CD4-positive, alpha-beta T cell treated with Interleukin-17A for 1 hour (primary cell): Measurements from ENCODE around the gene PDE2A.

ENCODE experiments used
- DNase-seq: peaks from one replicate; pipeline ENCODE4 v3.0.0-alpha.2; 2020

Gene PDE2A

DNA sequence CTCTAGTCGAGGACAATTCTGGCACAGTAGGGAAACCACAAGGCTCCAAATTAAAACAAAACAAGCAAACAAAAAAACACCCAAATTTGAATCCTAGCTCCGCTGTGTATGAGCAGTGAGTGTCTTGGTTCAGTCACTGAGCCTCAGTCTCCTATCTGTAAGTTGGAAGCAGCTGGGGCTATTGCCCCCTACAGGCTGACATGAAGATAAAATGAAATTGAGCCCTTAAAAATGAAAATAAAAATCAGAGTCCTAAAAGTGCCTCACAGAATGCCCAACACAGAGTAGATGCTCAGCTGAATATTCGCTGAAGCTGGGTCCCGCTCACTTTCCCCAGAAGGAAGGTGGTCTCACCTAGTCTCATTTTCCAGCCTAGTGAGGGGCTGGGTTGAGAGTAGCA lies 65.2 kb downstream of the PDE2A start:
- DNase-seq = peak; percentile 34

DNA sequence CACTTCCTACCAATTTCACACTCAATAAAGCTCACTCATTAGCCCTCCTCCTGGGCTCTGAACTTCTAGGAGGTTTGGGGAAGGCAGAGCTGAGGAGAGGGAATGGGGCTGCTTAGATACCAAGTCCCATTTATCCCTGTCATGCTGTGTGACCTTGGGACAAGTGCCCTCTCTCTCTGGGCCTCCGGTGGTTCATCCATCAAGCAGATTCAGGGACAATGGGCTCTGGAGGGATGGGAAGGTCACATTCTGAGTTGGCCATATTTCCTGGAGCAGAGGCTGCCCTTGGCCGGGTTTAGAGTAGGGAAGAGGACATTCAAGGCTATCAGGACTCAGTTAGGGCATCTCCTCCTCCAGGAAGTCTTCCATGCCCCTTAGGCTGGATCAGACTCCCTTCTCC lies 66.7 kb downstream of the PDE2A start:
- no peak for DNase-seq

DNA sequence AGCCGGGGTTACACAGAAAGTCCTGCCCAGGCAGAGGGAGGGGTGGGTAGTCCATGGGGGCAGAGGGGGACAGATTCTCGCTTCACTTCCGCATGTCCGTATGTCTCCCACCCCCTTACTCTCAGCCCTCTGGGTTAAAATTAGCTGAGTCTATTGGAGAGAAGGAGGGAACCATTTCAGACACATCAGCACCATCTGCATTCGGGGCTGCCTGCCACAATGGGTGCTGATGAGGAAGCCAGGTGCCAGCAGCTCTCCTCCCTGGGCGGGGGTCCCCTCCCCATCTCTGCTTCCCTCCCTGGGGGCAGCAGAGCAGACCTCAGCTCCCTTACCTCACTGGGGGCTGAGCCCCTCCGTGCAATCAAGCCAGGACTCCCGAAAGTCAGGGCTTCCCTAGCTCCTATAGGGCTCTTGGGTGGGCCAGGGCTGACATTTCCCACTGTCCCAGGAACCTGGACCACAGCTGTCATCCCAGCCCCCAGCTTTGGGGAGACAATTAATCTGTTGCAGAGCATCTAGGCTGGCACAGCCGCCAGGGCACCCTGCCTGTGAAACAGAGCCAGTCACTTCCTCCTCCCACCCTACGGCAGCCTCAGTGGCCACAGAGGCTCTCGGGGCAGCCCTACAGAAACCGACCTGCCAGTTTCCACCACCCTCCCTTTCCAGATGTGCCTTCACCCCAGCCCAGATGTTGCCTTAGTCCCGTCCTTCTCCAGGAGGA lies 67.3 kb downstream of the PDE2A start:
- no peak for DNase-seq

DNA sequence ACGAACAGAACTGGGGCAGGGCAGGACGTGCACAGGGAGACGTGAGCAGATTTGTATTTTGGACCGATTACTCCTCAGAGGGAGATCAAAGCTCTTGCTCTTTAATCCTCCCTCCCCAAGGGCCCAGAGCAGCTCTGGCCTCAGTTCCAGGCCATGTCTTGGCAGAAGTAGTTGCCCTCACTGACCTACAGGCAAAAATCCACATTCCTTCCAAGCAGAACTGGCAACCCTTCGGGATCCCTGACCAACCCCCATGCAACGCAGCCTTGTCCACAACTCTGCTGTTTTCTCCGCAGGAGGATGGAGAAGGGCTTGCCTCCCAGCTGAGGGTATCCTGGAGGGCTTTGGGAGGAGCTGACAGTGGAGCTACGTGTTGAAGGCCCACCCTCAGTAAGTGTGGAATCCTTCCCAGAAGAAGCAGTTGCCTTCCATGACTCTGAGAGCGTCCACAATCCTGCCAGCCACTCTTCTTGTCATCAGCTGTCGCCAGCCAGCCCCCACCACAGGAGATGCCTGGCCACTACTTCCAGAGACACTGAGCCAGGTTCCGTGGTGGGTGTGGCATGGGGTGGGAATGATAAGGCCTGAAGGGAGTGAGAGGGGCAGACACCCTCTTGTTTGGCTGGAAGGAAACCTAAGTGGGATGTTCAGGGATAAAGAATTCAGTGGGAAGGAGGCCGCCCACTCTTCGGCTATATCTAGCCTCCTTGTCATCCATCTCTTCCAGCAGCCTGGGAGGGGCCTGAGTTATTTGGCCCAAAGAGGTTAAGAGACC lies 68.1 kb downstream of the PDE2A start:
- no peak for DNase-seq

DNA sequence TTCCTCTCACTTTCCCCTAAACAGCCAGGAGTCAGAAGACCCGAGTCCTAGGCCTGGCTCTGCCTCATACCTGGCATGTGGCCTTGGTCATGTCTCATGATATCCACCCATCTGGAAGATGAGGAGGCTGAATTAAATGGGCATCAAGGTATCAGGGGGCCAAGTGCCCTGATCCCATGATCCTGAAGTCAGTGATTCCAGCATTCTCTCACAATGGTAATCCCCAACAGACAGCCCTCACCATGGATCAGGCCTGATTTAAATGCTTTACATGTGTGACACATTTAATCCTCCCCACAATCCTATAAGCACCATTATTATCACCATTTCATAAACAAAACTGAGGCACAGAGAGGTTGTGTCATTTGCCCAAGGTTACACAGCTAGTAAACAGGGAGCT lies 70.0 kb downstream of the PDE2A start:
- DNase-seq = no peak

DNA sequence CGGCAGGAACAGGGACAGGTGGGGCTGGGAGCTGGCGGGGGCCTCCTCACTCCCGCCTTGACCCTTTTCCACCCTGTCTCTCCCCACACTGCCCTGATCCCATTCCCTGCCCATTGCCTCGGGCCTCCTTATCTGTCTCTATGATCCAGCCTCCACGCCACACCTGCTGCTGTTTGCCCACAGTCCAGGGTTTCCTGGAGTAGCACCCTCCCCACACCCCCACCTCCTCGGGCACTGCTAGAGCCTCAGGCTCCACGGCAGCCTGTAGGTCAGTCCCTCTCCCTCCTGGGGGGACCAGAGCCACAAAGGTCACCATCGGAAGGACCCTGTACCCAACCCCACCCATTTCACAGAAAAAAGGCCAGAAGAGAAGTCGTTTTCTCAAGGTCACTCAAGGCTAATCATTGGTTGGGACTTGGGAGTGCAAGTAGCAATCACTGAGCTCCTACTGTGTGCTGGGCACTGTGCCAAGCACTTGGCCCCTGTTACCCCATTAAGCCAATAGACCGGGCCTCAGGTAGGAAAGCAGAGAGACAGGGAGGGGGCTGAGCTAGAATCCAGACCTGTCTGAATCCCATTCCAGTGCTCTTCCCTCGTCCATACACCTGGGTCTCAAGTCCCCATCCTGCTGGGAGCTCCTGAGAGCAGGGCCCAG lies 71.8 kb downstream of the PDE2A start:
- DNase-seq = no peak

DNA sequence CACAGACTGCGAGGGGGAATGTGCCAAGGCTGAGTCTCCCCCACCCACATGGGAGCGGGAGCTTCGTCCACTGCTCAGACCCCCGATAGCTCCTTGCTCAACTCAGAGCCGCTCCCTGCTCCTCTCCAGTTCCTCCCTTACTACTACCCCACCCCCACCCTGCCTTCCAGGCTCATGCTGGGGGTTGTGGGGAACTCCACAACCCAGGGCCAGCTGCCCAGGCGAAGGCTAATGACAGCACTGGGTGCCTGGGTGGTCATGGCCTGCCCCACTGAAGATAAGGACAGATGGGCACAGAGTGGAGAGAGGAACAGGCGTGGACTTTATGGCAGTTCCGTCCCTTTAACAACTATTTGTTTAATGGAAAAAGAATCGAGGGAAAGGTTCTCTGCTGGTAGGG lies 73.7 kb downstream of the PDE2A start:
- no peak for DNase-seq

DNA sequence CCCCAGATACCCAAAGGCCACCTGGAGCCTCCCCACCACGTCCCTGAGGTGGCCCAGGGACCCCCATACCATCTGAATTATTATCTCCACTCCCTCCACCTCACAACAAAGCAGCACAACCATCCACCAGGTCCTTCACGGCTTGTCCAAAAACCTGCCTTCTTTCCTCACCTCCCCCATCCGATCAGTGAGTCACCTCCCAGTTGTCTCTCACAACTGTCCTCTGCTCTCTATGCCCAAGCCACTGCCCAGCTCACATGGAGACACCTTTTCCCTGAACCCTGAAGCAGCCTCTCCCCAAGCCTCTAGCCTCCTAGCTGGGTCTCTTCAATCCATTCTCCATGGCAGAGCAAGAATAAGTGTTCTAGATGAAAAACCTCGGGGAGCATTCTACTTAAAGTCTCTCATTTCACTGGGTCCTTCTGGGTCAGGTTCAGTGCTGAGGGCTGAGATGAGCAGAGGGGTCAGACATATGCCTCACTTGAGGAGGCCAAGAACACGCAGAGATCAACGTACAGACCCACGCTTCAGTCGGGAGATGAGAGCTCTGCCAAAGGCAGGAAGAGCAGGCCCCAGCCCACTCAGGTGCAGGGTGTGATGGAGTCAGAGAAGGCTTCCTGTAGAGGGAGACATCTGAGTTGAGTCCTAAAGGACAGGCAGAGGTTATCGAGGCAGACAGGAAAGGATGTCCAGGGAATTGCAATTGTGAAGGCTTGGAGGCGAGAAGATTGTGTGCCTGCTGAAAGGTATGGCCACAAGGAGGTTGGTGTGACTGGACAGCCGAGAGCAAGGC lies 74.7 kb downstream of the PDE2A start:
- DNase-seq = no peak

DNA sequence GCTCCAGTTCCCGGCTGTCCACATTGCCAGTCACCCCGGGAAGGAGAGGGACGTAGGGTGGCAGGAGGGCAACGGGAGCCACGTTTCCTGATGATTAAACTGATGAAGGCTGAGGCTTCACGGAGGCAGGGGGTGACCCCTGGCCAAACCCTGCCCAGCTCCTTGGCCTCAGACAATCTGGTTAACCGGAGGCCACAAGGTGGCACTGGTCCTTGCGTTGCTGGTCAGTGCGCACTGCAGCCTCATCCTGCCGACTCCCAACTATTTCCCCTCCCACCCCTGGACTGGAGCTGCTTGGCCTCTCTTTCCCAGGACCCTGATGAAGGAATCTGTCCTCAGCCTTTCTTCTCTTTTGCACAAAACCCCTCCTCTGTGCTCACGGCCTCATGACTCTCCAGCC lies 75.3 kb downstream of the PDE2A start:
- DNase-seq = no peak

DNA sequence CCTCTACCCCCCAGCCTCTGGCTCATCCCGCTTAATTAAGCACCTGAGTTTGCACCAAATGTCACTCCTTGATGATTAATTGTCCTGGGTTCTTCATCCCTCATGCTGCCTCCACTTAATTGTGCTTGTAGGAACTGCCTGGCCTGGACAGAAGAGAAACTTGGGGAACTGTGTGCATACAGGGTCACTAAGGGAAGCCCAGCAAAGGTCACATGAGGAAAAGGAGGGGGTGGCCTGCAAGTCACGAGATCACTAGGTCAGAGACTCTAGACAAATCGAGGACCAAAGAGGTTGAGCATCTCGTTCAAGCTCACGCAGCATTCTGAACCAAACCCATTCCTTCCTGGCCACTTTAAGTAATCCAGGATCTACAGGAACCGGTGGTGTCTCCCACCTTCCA lies 75.8 kb downstream of the PDE2A start:
- no peak for DNase-seq

DNA sequence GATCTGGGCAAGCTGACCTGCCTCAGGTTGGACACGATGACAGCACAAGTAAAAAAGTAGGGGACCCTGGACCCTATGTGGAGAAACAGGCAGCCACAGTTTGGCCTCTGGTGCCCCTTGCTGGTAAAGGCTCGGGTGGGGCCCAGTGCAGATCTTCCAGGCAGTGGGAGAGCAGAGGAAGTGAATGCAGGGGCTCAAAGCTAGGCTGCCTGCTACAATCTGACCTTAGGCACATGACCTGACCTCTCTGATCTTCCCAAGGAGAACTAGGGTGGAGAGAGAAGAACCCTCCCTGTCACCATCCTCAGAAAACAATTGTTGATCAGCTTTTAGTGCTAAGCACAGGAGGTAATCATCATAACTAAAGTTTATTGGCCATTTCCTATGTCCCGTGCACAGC lies 76.5 kb downstream of the PDE2A start:
- DNase-seq = no peak

DNA sequence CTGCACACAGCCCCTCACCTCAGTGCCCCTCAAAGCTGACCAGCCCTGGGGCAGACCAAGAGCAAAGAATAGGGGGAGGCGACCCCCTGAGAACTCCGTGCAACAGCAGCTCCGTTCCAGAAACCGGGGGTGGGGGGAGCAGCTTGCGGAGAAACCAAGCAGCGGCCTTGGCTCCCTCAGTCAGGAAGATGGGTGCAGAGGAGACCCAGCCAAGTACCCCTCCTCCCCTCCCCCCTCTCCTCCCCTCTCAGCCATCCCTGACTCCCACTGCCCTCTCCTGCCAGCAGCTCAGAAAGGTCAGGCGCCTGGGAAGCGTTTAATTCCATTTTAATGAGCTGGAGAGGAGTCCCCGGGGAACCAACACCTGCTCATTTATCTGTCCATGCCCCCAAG lies 78.9 kb downstream of the PDE2A start:
- no peak for DNase-seq

DNA sequence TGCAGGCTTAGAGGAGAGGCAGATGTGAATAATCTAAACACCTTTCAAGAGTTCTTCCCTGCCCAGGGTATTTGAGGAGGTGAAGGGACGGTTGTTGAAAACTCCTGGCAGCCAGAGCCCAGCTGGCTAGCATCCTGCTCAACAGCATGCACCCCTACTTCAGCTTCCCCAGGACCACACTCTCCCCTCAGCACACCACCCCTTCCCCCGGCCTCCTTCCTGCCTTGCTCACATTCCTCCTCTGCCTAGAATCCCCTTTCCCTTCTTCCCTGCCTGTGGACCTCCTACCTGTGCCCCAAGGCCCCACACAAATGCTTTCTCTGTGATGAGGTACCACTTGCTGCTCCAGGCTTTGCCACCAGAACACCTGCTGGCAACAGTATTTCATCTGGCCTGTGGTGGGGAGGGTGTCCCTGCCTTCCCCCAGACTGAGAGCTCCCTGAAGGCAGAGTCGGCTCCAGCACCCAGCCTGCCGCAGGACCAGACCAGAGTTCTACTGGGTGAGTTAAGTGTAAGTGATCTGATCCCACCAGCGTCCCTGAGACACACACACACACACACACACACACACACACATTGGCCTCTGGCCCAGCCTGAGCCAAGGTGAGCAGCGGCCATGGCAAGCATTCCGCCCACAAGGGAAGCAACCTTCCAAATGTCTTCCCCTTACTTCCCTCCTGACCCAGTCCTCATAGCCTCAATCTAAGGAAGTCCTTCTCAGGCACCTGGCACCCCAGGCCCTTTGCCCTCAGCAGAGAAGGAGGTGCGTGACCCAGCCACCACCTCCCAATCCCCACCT lies 79.5 kb downstream of the PDE2A start:
- DNase-seq = no peak

DNA sequence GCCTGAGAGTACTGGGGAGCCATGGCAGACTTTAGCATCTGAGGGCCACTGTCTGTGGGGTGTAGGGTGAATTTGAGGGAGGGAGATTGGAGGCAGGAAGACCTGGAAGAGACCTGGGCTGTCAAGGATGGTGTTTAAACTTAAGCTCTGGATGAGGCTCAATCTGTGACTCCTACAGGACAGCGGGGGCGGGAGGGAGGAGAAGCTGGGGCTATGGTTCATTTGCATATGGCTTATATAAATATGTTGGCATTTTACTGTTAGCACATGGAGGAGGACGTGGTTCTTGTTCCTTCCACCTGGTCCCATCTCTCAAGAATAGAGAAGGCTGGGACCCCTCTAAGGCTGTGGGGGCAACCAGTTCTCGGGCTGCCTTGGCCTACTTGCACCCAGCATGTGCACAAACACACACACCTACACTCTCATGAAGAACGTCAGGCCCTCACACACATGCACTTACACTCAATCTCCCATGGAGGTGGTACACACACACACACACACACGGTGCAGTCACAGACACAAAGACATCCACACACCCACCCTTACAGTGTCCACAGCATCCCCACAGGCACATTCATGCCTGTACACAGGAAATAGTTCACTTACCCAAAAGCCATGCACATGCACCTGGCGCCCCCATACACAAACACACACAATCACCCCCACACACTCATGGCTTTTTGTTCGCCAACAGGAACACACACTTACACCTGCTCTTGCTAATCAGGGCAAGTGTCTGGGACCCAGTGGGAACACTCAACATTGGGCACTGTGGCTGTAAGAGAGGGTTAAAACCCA lies 81.3 kb downstream of the PDE2A start:
- no peak for DNase-seq

DNA sequence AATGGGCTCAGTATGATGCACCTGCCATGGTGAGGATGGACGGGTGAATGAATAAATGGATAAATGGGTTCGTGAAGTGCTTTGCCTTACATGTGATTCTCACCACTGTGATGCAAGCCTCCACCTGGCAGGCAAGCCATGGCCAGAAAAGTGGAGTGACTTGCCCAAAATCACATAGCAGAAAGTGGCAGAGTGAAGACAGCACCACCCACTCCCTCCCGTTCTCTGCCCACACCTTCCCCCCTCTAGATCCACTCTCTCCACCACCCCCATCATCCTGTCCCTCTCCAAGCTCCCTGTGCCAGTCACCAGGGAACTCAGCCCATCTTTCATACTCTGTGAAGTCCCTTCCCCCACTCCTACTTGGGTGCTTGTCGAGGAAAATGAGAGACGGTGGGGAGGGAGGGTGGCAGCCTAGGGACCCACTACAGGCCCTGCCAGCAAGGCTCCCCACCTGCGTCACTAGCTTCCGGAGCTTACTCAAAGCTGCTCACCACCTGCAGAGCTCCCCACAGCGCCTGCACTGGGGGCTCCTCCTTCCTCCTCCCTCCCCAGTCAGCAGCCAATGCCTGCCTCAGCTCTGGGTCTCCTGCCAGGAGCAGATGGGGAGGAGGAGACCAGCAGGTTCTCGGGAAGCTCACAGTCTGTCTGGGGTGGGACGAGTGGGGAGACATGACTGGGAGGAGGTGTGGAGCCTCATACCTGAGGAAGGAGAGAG lies 82.3 kb downstream of the PDE2A start:
- peak; percentile 53 for DNase-seq

DNA sequence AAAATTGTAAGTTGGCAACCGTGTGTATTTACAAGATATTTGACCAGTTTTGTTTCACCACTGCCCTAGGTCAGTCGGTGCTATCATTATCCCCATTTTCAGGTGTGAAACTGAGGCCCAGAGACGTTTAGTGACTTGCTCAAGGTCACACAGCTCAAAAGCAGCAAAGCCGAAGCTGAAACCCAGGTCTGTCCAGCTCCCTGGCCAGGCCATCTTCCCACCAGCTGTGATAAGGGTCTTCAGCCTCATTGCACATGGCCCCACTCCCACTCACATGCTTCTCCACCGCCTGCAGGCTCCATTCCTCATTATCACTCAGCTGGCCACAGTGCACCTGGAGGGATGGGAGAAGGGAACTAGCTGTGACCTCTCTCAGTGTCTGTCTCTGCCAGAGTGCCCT lies 83.2 kb downstream of the PDE2A start:
- DNase-seq = no peak

DNA sequence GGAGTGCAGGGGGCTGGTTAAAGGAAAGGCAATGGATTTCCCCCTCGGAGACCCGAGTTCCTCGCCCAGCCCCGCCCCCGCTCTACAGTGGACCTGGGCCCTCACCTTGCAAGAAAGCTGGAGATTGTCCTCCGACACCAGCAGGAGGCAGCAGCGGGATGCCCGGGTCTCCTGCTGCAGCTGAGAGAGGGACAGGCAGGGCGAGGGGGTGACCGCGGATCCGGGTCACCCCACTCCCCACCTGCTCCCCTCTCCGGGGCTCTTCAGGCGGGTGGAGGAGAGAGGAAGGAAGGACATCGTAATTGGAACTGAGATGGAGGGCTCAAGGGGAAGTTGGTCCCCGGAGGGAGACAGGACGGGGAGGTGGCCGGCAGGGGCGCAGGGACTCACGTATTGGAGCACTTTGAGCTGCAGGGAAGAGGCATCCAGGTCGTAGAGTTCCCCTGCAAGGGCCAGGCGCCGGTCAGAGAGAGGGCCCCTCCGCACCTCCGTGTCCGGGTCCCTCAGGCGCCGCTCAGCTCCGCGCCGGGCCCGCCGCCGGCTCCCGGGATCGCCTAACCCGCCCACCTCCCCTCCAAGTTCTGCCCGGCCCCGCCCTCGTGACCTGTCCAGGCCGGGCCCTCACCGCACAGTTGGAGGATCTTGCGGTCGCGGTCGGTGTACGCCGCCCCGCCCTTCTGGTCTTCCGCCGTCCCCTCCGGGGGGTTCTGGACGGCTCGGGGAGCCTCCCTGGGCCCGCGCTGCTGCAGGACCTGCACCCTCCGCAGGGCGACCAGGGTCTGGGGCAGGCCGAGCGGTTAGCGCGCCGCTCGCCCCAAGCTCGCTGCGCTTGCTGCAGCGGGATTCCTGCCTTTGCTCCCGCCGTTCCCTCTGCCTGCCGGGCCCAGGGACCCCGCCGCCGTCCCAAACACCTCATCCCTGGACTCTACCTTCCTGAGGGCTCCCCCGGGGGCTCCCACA lies 84.1 kb downstream of the PDE2A start:
- peak; percentile 52 for DNase-seq

DNA sequence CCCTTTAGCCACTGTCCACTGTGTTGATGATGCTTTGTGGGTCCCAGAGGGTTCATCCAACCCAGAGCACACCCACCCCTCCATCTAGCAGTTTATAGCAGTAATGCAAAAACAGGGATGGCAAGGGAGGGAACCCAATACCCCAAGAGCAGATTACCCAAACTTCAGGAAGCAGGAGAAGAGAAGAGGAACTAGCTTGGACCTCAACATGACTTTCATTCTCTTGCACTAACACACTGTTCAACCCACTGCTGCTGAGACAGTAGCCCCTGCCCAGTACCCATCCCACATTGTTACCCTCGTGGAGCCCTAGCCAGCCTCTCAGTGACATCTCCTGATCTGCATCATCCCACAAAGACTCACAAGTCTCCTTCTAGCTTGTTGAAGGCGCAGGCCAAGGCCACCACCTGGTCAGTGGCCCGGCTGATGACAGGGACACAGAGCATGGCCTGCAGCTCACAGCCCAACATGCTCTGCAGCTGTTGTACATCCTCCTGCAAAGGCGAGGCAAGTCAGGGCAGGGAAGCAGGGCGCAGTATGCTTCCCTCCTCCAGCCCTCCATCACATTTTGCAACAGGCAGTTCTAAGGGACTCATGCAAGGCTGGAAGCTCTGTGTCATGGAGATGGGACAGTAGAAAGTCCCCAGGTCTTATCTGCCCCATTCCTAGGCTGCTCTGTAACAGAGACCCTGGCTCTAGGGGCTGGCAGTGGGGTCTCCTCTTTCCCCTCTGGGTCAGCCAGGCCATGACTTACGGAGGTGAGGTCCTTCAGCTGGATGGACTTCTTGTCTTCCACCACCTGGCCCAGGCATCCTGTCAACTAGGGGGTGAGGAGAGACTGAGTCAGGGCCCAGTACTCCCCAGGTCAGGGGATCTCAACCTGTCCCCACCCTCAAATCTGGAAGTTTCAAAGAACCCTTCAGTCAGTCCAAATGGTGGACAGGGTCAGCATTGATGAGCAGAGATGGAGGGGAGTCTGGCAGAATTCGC lies 85.5 kb downstream of the PDE2A start:
- DNase-seq = no peak
